HG03565 (cell line): Measurements from ENCODE around the gene MARCOL.

Experiments used
- ATAC-seq: cut with Tn5 transposase; IDR thresholded peaks from one replicate; pipeline ENCODE4 v1.9.1; 2021; ENCODE audit warnings: mild to moderate bottlenecking, moderate library complexity; ENCODE audit not compliant: unreplicated experiment

MARCOL gene, protein sequence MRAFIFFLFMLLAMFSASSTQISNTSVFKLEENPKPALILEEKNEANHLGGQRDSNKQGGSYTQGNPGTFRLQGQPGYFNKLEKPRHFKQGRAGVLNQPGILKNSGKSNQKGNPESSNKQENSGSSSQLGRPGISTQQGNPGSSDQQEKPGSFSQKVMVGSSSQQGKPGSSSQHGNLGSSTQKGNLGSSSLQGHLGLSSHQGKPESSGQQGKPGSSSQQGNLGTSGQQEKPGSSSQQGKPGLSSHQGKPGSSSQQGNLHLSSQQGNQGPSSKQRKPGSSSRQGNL

DNA sequence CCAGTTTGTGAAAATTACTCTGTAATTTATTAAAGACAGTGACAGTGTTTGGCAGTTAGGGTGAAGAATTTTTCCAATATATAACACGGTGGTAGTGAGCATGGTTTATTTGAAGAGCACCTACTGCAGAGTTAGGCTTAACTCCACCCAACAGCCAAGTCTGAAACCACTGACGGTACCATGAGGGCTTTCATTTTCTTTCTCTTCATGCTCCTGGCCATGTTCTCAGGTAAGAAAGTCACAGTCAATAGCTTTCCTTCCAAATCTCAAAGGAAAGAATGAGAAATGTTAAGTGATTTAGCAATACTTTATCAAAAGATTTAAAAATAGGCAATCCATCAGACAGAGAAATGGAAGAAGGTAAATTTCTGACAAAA is at the start of gene MARCOL:
MARCOL (plus strand) TSS at position 108 of the 377 bp plus-strand sequence; CDS start at position 181, 73 bp downstream.
- ATAC-seq = no peak

DNA sequence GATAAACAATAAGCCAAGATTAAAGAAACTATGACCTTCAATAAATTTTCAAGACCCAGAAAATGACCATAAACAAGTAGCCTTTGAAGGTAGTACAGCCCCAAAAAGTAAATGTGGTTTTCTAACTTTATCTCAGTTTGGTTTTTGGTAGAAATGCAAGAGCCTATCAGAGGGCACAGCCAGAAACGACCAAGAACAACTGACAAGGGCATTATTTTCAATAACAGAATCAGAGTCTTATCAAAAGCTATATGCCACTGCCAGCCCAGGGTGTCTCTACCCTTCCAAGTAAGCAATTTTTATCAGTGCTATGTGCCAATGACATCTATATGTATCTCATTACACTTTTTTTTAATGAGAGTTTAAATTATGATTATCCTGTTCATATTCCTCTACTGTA is 47.3 kb upstream of the MARCOL start:
- no peak for ATAC-seq

DNA sequence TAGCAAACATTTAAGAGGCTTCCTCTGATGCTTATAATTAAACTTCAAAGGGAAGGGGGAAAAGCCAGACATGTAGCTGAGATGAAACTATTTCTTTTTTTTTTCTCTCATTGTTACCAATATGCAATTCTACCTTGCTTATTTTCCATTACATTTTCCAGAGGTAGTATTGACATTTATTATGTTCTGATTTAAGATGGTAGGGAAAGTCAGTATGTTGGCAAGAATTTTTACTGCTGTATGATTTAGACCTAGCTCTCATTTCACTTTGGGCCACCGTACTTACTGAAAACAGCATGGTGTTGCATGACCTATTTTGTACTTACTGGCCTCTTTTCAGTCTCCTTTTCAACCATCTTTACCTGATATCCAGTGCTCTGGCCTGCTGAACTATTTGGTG is 45.1 kb upstream of the MARCOL start:
- ATAC-seq = no peak

DNA sequence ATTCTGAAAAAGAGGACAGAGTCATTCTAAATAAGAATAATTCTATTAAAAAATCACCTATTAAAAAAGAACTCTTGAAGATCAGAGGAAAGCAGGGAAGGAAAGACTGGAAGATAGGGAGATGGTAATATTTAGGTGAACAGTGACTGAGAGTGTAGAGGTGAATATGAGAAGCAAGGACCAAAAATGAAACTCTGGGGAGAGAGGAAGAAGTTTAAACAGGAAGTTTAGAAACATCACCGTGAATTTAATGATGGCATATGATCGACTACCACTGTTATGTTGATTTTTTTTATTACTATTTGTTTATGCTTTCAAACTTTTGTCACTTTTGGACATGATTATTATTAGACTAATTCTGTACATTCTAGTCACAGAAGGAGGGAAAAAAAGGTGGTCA is 37.2 kb upstream of the MARCOL start:
- no peak for ATAC-seq

DNA sequence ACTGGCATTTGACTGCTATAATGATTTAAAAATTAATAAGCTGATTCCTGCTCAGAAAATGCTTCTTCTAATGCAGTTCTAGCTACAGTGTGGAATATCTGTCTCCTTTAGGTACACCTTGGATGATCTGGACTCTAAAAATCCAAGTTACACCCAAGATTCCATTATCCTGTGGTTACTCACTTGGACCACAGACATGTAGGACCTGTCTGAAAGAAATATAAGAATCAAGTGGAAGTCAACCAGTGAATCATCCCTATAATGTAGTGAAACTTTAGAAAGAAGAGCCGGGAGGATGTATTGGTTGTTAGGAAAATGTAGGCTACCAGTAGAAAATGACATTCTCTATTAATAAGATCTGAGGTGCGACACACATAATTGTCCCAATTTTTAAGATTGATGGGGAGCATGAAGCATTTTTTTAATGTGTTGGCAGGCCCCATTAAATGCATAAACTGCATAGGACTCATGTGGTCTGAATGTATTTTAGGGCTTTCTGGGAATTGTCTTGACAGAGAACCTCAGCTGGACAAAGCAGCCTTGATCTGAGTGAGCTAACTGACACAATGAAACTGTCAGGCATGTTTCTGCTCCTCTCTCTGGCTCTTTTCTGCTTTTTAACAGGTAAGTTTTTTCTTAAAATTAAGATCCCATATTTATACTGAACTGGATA is 35.7 kb upstream of the MARCOL start, which contains the start of gene SPINK6:
SPINK6 (plus strand) TSS at position 512 of the 673 bp plus-strand sequence; CDS start at position 567, 55 bp downstream.
- no peak for ATAC-seq

DNA sequence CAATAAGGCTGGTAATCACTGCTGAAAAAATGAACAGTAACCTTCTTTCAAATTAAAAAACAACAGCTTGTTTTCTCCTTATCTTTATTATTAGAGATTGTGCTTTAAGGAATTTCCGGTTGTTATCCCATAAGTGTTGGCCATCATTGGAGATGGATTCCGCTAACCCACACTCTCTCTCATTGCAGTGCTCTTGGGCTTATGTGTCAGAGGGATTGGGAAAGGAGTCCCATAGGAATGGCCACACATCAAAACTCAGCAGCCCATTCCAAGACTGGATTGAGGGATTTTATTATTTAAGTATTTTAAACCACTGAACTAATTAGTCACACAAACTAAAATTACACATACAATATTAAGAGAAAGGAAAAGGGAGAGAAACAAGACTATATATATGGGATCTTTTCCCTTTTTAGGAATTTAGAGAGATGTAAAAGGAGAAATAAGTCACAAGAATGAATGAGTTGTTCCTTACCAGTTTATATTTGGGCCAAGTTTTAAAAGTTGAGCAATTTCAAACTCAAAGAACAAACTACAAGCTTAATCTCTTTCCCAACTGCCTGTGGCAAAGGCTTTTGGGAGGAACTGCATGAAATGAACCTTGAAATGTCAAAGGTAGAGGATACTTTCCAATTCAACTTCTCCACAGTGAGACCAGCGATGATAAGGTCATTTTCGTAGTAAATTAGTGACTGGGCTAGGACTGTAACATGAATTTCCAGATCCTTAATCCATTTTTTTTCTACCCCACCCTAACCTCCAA is 33.1 kb upstream of the MARCOL start:
- ATAC-seq = no peak

DNA sequence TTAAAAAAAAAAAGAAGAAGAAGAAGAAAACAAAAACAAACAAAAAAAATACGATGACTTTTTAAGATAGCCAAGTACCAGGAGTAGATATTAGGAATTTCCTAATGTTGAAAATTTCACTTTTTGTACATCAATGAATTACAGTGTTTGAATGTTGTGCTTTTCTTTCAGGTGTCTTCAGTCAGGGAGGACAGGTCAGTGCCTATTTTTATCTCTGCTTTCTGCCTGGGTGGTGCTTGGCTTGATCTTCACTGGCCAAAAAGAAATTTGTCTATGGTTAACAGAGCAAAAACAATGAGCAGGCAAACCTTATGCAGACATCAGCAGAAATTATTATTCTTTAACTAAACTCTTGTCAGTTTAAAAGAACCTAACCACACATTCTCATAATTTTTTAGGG is 32.5 kb upstream of the MARCOL start:
- no peak for ATAC-seq

DNA sequence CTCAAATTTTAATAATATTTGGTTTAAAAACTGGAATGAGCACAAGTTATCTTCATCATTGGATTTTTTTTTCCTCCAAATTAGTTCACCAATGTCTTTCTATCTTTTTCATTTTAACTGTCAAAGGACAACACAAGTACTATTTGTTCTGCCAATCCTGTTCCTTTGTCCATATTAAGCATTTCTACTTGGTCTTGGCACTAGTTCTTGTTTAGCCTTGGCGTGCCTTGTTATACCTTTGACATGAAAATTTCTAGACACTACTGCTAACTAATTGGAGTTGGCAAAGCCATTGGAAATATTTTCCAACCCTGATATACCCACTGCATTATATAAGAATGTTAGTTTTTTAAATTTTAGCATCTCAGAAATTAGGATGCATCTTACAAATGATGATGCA is 31.7 kb upstream of the MARCOL start:
- no peak for ATAC-seq

DNA sequence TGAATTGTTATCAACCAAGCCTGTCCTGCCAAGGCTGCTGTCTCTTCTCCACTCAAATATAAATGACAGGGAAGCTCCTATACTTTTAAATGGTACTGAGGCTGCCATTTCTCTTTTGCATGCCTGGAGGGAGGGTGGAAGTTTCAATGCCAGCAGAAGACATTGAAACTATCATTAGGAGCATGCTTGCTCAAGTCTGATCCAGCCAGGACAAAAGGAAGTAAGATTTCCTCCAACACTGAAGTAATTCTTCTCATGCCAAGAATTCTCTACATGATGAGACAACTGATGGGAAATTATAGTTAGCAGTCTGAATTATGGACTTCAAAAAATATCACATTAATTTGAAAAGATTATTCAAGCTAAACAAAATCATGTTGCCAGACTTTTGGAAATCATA is 30.1 kb upstream of the MARCOL start:
- no peak for ATAC-seq

DNA sequence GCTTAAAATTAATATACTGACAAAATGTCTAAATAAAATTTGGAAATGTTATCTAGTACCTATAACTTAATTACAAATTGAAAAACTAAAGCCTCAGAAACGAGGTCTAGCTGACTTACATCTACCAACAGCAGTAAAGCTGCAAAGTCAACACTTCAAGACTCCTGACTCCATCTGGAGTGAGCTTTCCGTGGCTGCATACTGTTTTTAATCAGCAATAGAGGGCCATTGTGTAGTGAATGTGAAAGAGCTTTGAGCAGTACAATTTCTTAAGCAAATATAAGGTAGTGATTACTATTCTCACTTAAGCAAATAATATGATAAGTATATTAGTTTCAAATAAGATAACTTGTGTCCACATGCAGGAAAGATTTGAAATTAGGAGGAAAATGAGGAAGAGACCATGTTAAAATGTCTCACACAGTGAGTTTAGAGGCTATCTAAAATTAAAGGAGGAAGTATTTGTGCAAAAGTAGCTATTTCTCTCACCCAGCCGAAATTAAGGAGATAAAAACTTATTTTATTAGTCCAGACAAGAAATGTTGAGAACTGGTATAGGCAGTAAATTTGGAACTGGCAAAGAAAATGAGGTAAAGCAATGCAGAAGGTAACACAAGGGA is 29.1 kb upstream of the MARCOL start:
- no peak for ATAC-seq

DNA sequence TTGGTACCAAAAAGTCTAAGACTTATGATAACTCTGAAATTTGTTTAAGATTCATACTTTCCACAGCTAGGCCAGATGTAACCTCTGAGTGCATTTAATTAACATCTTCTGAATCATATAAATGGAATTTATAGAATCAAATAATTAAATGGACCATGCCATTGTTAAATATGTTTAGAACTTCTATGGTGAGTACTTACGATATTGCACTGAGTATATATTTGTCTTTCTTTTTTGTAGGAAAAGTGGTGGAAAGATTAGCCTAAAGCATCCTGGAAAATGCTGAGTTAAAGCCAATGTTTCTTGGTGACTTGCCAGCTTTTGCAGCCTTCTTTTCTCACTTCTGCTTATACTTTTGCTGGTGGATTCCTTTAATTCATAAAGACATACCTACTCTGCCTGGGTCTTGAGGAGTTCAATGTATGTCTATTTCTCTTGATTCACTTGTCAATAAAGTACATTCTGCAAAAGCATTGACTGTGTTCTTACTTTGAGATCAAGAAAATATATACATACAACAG is 23.6 kb upstream of the MARCOL start:
- no peak for ATAC-seq

DNA sequence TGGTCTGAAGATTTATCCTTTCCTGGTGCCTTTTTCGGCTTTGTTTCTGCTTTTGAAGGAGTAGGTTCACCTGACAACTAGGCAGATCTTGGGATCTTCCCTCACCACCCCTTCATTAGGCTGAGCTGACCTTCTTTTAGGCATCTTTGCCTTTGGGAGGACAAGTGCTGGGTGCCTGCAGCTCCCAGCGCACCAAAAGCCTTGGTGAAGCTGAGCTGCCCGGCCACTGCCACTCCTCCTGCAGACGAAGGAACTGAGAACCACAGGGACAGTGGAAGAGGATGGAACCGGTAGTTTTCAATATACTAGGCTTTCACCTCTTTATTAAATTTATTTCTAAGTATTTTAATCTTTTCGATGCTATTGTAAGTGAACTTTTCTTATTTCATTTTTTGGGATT is 16.8 kb upstream of the MARCOL start:
- ATAC-seq = no peak

DNA sequence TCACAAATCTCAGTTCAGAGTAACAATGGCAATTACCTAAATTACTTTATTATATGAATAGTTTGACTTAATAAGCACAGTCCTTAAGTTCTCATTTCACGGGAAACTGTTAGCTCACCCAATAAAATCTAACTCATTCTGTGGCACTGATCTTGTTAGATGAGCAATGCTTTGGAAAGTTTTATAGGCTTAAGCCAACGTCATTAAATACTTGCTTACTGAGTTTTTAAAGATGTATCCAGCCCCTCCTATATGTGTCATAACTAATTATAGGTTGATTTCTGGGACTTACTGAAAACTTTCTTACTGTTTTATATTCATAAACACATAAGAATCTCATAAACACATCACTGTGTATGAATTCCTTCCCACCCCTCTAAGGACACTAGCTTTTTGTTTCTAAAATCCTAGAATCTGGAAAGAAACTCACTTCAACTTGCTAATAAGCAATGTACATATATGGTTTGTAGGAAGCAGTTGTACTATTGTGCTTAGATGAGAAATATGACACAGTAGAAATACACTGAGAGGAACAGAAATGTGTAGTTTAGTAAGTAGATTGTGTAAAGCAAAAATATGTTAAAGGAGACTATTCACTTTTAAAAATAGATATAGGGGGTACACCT is 14.1 kb upstream of the MARCOL start:
- no peak for ATAC-seq

DNA sequence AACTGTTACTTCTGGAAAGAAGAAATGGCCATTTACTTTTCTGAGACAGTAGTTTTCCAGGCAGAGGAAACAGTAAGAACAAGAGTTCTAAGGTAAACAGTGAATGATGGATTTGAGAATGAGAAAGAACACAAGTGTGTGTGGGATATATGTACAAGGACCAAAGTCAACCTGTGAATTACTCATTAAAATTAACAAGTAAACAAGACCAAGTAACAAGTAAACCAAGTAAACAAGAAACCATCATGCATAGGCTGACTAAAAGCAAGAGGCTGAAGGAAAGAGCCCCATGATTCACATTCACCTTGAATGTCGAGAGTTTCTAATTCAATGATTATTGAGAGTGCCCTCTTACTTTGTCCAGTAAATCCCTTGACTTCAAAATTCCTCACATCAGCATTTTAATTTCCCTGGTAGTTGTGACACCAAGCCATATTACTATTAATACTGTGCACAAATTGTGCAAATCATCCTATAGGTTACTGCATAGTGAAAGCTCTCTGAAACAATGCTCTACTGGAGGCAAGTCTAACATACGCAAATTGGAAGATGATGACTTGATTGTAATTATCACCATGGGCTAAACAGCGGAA is 9.8 kb upstream of the MARCOL start:
- ATAC-seq = no peak

DNA sequence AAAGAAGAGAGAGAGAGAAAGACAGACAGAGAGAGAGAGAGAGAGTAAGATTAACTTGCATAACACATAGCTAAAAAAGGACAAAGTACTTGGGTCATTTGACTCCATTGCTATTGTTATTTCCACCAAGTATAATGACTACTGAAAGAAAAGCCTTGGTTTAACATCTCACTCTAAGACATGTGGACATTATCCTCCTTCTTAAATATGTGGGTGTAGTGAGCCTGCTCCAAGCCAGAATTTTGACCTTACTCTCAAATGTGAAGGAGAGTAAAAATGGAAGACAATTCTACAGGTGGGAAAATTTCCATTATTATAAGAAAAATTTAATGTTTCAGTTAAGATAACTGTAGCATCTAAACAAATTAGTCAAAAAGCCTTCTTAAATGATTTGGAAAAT is 8.5 kb upstream of the MARCOL start:
- ATAC-seq = no peak

DNA sequence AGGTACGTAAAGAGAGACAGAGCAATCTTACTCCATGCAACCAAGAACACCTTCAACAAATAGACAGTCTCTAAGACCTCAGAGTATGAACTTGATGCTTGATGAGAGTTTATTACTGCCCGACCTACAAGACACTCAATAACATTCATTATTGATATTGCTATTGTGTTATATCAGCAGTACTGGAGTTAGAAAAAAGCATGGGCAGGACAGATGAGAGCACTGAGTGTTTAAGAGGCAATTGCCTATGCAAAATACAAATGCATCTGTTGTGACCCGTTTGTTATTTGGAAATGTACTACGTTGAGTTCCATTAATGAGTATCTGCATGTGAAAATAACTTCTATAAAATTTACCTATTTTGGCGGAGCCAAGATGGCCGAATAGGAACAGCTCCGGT is 8.1 kb upstream of the MARCOL start:
- ATAC-seq = no peak

DNA sequence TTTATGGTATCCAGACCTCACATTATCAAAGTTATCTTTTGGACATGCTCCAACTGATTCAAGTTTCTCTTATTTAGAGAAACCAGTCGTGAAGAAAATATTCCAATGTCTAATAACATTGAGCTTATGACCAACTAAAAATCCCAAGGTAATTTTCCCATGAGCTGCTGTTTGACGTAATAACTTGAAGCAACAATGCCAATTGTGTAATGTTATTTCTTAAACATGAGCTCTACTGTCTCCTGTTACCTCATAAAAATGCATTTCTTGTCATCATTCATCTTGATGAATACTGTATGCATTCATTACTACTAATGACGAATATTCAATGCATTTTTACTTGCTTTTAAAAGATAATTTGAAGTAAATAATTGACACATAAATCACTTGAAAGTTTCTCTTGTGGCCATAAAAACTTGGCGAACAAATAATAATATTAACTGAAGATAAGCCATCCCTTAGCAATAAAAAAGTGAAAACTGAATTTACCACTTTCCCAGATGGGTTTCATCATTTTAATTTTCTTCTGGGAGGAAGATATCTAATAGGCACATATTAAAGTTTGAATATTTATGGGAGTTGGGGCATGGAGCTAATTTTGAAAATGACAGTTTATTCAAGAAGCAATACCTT is 424 bp upstream of the MARCOL start:
- no peak for ATAC-seq

DNA sequence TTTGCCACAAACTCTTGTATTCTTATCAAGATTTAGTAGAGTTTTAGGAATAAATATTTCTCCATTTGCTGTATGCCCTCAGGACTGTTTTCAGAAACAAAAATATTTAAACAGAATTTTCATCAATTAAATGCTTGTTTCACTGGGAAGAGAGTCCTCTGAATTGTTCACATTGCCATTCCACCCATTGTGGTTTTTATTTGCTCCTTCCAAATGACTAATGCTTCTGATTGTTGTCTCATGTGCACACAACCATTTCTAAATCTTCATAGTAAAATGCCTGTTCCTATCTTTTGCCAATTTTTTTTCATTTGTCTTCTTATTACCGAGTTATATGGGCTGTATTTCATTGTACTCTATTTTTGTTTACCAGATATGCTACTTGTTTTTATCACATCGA is 10.6 kb downstream of the MARCOL start:
- ATAC-seq = no peak

DNA sequence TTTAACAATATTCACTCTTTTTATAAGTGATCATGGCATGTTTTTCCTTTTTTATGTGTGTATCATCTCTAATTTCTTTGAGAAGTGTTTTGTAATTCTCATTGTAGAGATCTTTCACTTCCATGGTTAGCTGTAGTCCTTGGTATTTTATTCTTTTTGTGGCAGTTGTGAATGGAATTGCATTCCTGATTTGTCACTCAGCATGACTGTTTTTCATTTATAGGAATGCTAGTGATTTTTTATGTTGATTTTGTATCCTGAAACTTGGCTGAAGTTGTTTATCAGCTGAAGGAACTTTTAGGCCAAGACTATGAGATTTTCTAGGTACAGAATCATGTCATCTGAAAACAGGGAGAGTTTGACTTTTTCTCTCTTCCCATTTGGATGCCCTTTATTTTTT is 17.1 kb downstream of the MARCOL start:
- ATAC-seq = no peak

DNA sequence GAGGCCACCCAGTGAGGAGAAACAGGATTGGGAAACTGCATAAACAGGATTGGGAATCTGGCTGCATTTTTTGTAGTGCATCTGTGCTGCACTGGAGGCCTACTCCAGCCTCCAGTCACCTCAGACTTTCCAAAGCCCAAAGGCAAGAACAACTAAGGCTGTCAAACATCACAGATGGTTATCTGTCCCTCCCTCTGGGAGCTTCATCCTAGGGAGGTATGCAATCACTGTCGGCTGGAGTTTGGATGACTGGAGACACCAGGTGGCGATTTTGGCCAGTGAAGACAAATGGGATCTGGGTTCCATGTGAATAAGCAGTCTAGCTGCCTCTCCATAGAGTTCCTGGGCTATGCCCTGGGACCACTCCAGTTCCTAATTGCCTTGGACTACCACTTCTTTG is 21.0 kb downstream of the MARCOL start:
- ATAC-seq = no peak
